Neuronal stem cell (in vitro differentiated cells): ENCODE results near the gene EPS15.
A peak's percentile ranks its signal among the peaks of the same experiment; 100 is the strongest.
"Not testable (repeated sequence)": the region's sequence is repeated elsewhere in the genome, so short reads cannot be mapped to it uniquely, and the experiment has no call there.

Source experiments
- DNase-seq: peaks from one replicate; pipeline ENCODE4 v3.0.0-alpha.2; 2013; ENCODE audit warnings: low spot score
- H2AFZ ChIP-seq: one replicate; pipeline ENCODE4 v1.6.1; 2013; ENCODE audit warnings: mild to moderate bottlenecking, low read length, inconsistent platforms
- H2AK5ac ChIP-seq: 2 replicates; pipeline ENCODE4 v1.6.1; 2013; ENCODE audit warnings: low read depth, mild to moderate bottlenecking, inconsistent platforms, low read length, moderate library complexity, mixed read lengths
- H2BK120ac ChIP-seq: 2 replicates; pipeline ENCODE4 v1.6.1; 2013; ENCODE audit warnings: low read depth, mild to moderate bottlenecking, inconsistent platforms, low read length, moderate library complexity, mixed read lengths
- H2BK12ac ChIP-seq: one replicate; pipeline ENCODE4 v1.6.1; 2013; ENCODE audit warnings: low read length, inconsistent platforms
- H2BK15ac ChIP-seq: 2 replicates; pipeline ENCODE4 v1.6.1; 2013; ENCODE audit warnings: mild to moderate bottlenecking, low read length, inconsistent platforms, mixed read lengths
- H2BK5ac ChIP-seq: one replicate; pipeline ENCODE4 v1.6.1; 2013; ENCODE audit warnings: inconsistent platforms, mild to moderate bottlenecking, low read length, moderate library complexity
- H3K14ac ChIP-seq: one replicate; pipeline ENCODE4 v1.6.1; 2013; ENCODE audit warnings: low read length, inconsistent platforms
- H3K18ac ChIP-seq: 2 replicates; pipeline ENCODE4 v1.6.1; 2013; ENCODE audit warnings: low read length, inconsistent platforms
- H3K23ac ChIP-seq: 2 replicates; pipeline ENCODE4 v1.6.1; 2013; ENCODE audit warnings: low read depth, mild to moderate bottlenecking, mixed read lengths, low read length, inconsistent platforms; ENCODE audit not compliant: poor library complexity
- H3K27ac ChIP-seq: replicated peaks from 3 replicates; pipeline ENCODE4 v1.5.1; 2013; ENCODE audit warnings: low read length, inconsistent platforms
- H3K27me3 ChIP-seq, 3 experiments: 2 replicates each; pipeline ENCODE4 v1.6.1; 2013; ENCODE audit warnings: low read length in 3 of 3, mild to moderate bottlenecking in 2 of 3, inconsistent platforms in 1 of 3, low read depth in 1 of 3, mixed read lengths in 1 of 3, moderate library complexity in 1 of 3; ENCODE audit not compliant: control insufficient read depth in 3 of 3, insufficient read depth in 3 of 3
- H3K36me3 ChIP-seq, 2 donors: replicated peaks in 1 of 2; 2 replicates each; pipeline ENCODE4 v1.6.1; 2013; ENCODE audit warnings: low read length in 2 of 2; ENCODE audit not compliant: control insufficient read depth in 2 of 2, insufficient read depth in 2 of 2
- H3K4ac ChIP-seq: 2 replicates; pipeline ENCODE4 v1.6.1; 2013; ENCODE audit warnings: inconsistent platforms, mild to moderate bottlenecking, low read length, moderate library complexity
- H3K4me1 ChIP-seq, 2 donors: 1 replicate in 1 of 2; 2 replicates in 1 of 2; pipeline ENCODE4 v1.6.1; 2013; ENCODE audit warnings: low read length in 2 of 2, low read depth in 1 of 2; ENCODE audit not compliant: control insufficient read depth in 2 of 2, insufficient read depth in 1 of 2
- H3K4me2 ChIP-seq: one replicate; pipeline ENCODE4 v1.6.1; 2013; ENCODE audit warnings: mild to moderate bottlenecking, low read length, inconsistent platforms; ENCODE audit not compliant: insufficient read depth, poor library complexity, severe bottlenecking
- H3K4me3 ChIP-seq, 2 donors: 2 replicates each; pipeline ENCODE4 v1.5.1; 2013; ENCODE audit warnings: low read length in 2 of 2, mild to moderate bottlenecking in 2 of 2, inconsistent platforms in 1 of 2, moderate library complexity in 1 of 2
- H3K79me1 ChIP-seq: one replicate; pipeline ENCODE4 v1.6.1; 2013; ENCODE audit warnings: low read depth, mild to moderate bottlenecking, inconsistent platforms, low read length, moderate library complexity
- H3K9ac ChIP-seq: one replicate; pipeline ENCODE4 v1.6.1; 2013; ENCODE audit warnings: mild to moderate bottlenecking, low read depth, low read length, inconsistent platforms; ENCODE audit not compliant: poor library complexity
- H3K9me3 ChIP-seq, 2 donors: replicated peaks in 1 of 2; 2 replicates each; pipeline versions ENCODE3 to v1.6.1; 2013; ENCODE audit warnings: low read length in 2 of 2, mild to moderate bottlenecking in 2 of 2, inconsistent platforms in 1 of 2, low read depth in 1 of 2, mixed read lengths in 1 of 2, moderate library complexity in 1 of 2; ENCODE audit not compliant: control insufficient read depth in 2 of 2, insufficient read depth in 1 of 2
- H4K8ac ChIP-seq: one replicate; pipeline ENCODE4 v1.6.1; 2013; ENCODE audit warnings: low read depth, mild to moderate bottlenecking, inconsistent platforms, low read length, moderate library complexity
- H4K91ac ChIP-seq: one replicate; pipeline ENCODE4 v1.6.1; 2013; ENCODE audit warnings: low read length, low read depth, mild to moderate bottlenecking, inconsistent platforms; ENCODE audit not compliant: poor library complexity
- WGBS, 2 donors: extraction: QIAGEN DNeasy Blood & Tissue Kit; methylation state at CpG; one replicate each; pipeline ENCODE4 v1.1.7; 2013; ENCODE audit warnings: missing lambda C conversion rate in 2 of 2, mixed read lengths in 1 of 2; ENCODE audit not compliant: insufficient read length in 2 of 2, insufficient replicate concordance in 1 of 2; ENCODE audit errors: extremely low coverage in 2 of 2; 5-methylcytosine and 5-hydroxymethylcytosine counted together

The EPS15 gene

GRCh38 chr1:51326839-51327238, 192.2 kb downstream of the EPS15 start:
- DNase-seq = no peak
- no peak overlapping the region for H3K4me2 ChIP-seq
- no peak overlapping the region for H2BK120ac ChIP-seq
- no peak overlapping the region for H4K91ac ChIP-seq
- peaks cover 4 to 50% (median 17%) of the 10 kb centered on the region in 3 experiments for H3K27me3 ChIP-seq
- no peak overlapping the region for H2BK5ac ChIP-seq
- H3K14ac ChIP-seq = no peak overlapping the region
- H4K8ac ChIP-seq = no peak overlapping the region
- no peak overlapping the region for H2AK5ac ChIP-seq
- H2AFZ ChIP-seq = no peak overlapping the region
- no peak overlapping the region for H2BK15ac ChIP-seq
- no peak overlapping the region for H3K18ac ChIP-seq
- no peak overlapping the region for H3K23ac ChIP-seq
- no peaks in the 10 kb centered on the region for H3K36me3 ChIP-seq
- H2BK12ac ChIP-seq = no peak overlapping the region
- H3K79me1 ChIP-seq = peaks cover 2% of the 10 kb centered on the region
- H3K9me3 ChIP-seq = no peaks in the 10 kb centered on the region
- H3K4ac ChIP-seq = no peak overlapping the region
- no peak overlapping the region for H3K27ac ChIP-seq
- H3K9ac ChIP-seq = no peak overlapping the region
- WGBS, 2 donors = no CpG with 5 or more reads among the region's 8 CpGs
- no peak overlapping the region for H3K4me3 ChIP-seq
- H3K4me1 ChIP-seq = peaks cover 9 to 15% of the 10 kb centered on the region in 2 donors

- H4K8ac ChIP-seq = no peak overlapping the region
- no peak for DNase-seq
- no peak overlapping the region for H3K14ac ChIP-seq
- H4K91ac ChIP-seq = no peak overlapping the region
- no peak overlapping the region for H2BK12ac ChIP-seq
- H2BK15ac ChIP-seq = no peak overlapping the region
- H3K36me3 ChIP-seq = no peaks in the 10 kb centered on the region
- H3K27ac ChIP-seq = no peak overlapping the region
- no peak overlapping the region for H2BK120ac ChIP-seq
- H3K9me3 ChIP-seq = no peaks in the 10 kb centered on the region
- peaks cover 4 to 50% (median 15%) of the 10 kb centered on the region in 3 experiments for H3K27me3 ChIP-seq
- no peak overlapping the region for H2BK5ac ChIP-seq
- no peak overlapping the region for H3K23ac ChIP-seq
- peaks cover 4 to 12% of the 10 kb centered on the region in 2 donors for H3K4me1 ChIP-seq
- no peak overlapping the region for H3K4ac ChIP-seq
- no peak overlapping the region for H2AK5ac ChIP-seq
- no peak overlapping the region for H3K9ac ChIP-seq
- peak overlapping the region; percentile 10 for H2AFZ ChIP-seq
- H3K79me1 ChIP-seq = peaks cover 2% of the 10 kb centered on the region
- H3K18ac ChIP-seq = no peak overlapping the region
- WGBS, 2 donors = no CpG with 5 or more reads among the region's 16 CpGs
- H3K4me3 ChIP-seq = no peak overlapping the region
- no peak overlapping the region for H3K4me2 ChIP-seq
These were observed 192.9 kb downstream of the EPS15 start for GRCh38 chr1:51325878-51326755.

- H4K91ac ChIP-seq = no peak overlapping the region
- H2BK12ac ChIP-seq = no peak overlapping the region
- no peak overlapping the region for H3K4ac ChIP-seq
- H3K79me1 ChIP-seq = no peaks in the 10 kb centered on the region
- H3K14ac ChIP-seq = no peak overlapping the region
- no peak overlapping the region for H2BK5ac ChIP-seq
- no peak overlapping the region for H3K18ac ChIP-seq
- no peak overlapping the region for H3K9ac ChIP-seq
- H2BK15ac ChIP-seq = no peak overlapping the region
- H3K36me3 ChIP-seq = no peaks in the 10 kb centered on the region
- WGBS, 2 donors = no CpG with 5 or more reads among the region's 1 CpG
- H2AFZ ChIP-seq = no peak overlapping the region
- no peak overlapping the region for H2AK5ac ChIP-seq
- H3K4me3 ChIP-seq = no peak overlapping the region
- DNase-seq = no peak
- peaks cover 0 to 7% of the 10 kb centered on the region in 2 donors for H3K4me1 ChIP-seq
- H3K27ac ChIP-seq = no peak overlapping the region
- no peak overlapping the region for H2BK120ac ChIP-seq
- H3K9me3 ChIP-seq = no peaks in the 10 kb centered on the region
- no peak overlapping the region for H4K8ac ChIP-seq
- no peak overlapping the region for H3K4me2 ChIP-seq
- H3K23ac ChIP-seq = no peak overlapping the region
- peaks cover 0 to 43% (median 9%) of the 10 kb centered on the region in 3 experiments for H3K27me3 ChIP-seq
These were observed 193.7 kb downstream of the EPS15 start for GRCh38 chr1:51325391-51325790.

GRCh38 chr1:51325011-51325385, 194.1 kb downstream of the EPS15 start:
- not testable (repeated sequence) for H3K27ac ChIP-seq, H2AK5ac ChIP-seq, H2BK120ac ChIP-seq, H3K18ac ChIP-seq, H4K8ac ChIP-seq, H3K4me1 ChIP-seq, H3K4ac ChIP-seq, DNase-seq, H3K4me2 ChIP-seq, H3K9me3 ChIP-seq, H4K91ac ChIP-seq, H3K23ac ChIP-seq, H2BK12ac ChIP-seq, H2BK15ac ChIP-seq, H2AFZ ChIP-seq, H3K14ac ChIP-seq, H3K36me3 ChIP-seq, H2BK5ac ChIP-seq, H3K9ac ChIP-seq, H3K4me3 ChIP-seq, H3K79me1 ChIP-seq
- H3K27me3 ChIP-seq = peaks cover 0 to 43% (median 8%) of the 10 kb centered on the region in 3 experiments
- no CpG with 5 or more reads among the region's 8 CpGs for WGBS, 2 donors
